GF-D8 (cell line): ENCODE results near the gene MRPL17.

Experiments used
- DNase-seq: peaks from one replicate; lab custom pipeline; 2025; lab: John Stamatoyannopoulos, UW

Gene MRPL17

GRCh38 chr11:6682591-6682935 is 577 bp downstream of the MRPL17 start:
- DNase-seq = no peak

DNA sequence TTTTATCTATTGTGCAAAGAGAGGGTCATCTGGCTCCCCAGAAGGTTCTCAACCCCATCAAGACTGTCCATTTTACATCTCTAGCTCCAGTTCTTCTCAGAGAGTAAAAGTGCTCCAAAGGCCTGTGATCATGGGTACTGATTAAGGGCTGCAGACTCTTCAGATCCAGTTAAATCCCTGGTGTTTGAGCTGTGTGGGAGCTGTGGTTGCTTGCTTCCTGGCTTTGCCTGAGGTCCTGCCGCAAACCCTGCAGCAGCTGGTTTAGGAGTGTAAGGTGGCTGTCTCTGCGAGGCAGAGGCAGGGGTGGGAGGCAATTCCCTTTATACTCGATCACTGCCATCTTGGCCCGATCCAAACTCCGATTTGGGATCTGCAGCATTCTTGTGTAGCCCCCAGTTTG is 1.2 kb downstream of the MRPL17 start:
- no peak for DNase-seq

DNA sequence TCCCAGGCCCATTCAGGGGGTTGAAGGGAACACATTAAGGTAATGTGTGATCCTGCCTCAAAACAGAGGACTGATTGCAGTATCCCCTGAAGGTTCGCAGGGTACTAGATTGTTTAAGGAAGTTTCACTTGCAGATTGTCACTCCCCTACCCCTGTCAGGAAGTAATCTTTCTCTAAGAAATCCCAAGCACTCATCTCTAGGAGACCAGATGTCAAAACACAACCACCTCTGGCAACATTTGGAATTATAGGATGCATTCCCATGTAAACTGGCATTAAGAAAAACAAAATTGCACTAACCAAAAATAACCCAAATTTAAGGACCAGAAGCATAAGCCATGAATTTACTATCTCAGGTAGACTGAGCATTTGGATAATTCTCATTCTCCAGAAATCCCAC is 1.6 kb downstream of the MRPL17 start:
- no peak for DNase-seq

DNA sequence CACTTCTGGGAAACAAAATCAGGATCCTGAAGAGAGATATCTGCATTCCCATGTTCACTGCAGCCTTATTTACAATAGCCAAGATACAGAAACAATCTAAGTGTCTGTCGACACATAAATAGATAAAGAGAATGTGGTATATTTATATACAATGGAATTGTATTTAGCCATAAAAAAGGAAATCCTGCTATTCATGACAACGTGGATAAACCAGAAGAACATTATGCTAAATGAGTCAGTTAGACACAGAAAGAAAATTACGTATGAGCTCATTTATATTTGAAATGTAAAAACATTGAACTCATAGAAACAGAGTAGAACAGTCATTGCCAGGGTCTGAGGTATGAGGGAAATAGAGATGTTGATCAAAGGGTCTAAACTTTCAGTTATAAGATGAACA is 6.1 kb downstream of the MRPL17 start:
- no peak for DNase-seq

DNA sequence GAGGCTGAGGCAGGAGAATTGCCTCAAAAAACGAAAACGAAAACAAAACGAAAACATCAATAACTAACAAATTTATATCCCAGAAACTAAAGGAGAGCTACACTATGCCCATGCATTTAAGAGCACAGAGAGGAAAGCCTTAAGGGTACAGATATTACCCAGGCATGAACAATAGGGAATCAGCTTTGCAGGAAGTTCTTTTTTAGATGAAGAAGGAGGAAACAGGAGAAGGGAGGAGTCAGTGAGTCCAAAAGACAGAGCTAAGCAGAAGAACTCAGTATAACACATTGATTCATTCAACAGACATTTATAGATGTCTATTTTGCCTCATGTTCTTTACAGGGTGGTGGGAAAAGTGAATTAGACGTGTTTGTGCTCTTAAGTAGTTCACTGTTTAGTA is 8.3 kb downstream of the MRPL17 start:
- no peak for DNase-seq

- no peak for DNase-seq
Observed at GRCh38 chr11:6674219-6674597, 8.9 kb downstream of the MRPL17 start.

DNA sequence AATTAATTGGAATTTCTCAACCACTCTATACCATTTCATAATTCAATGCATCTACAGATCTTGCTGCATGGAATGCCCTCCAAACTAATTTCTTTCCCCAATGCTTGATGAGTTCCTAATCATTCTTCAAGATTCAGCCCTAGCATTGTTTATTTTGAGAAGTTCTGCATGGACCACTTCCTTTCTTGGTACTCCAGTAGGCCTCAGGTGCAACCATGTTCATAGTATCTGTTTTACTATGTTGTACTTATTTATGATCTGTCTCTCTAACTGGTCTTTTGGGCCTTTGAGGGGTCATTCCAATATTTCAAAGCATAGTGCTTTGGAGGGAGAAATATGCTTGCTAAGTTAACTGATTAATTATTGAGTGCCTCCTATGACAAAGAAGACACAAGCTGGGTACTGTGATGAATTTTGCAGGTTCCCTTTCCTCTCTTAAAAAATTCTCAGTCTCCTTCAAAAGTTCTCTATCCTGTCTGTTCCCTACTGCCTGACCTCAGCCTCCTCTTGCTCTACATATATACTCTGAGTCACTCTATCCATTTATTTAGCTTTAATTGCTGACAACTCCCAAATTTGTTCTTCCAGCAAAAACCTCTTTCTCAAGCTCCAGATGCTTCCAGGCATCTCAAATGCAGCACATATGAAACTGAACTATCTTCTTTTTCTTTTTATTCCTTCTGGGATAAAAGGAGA is 9.5 kb downstream of the MRPL17 start:
- DNase-seq = no peak

DNA sequence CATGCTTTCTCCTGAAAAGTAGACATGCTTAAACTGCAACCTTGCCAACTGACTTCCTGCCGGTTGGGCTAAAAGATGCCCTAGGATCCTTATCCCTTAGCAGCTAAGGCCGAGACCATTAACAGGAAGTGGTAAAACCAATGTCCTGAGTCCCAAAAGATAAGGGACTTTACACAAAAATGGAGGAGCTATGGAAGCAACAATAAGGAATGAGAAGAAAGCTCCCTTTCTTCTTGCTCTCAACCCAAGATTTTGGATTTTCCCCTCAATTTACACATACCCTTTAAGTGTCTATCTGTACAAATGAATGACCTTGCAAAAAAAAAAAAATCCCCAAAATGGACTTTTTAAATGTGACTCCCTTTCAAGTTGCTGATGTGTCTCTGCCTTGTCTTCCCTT is 11.1 kb downstream of the MRPL17 start:
- DNase-seq = no peak

- peak; percentile 1 for DNase-seq
Observed at GRCh38 chr11:6670202-6670830, 12.8 kb downstream of the MRPL17 start.

DNA sequence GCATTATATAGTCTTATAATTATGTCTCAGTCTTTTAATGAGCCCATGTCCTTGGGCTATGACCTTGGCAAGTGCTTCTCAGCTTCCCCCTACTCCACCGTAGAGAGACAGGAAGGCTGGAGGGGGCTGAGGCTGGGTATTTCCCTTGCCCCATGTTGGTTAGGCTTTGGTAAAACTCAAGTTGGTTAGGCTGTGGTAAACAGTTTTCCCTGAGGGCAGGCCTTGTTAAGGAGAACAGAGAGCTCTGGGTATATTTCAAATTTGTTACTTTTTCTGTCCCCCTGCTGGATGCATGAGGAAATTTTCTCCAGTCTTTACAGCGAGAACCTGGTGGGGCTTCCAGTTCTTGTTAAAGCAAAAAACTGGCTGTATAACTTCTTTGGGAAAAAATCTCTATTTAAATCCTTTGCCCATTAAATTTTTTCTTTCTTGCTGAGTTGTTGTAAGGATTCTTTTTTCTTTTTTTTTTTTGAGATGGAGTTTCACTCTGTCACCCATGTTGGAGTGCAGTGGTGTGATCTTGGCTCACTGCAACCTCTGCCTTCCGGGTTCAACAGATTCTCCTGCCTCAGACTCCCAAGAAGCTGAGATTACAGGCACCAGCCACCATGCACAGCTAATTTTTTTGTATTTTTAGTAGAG is 15.3 kb downstream of the MRPL17 start:
- DNase-seq = no peak

DNA sequence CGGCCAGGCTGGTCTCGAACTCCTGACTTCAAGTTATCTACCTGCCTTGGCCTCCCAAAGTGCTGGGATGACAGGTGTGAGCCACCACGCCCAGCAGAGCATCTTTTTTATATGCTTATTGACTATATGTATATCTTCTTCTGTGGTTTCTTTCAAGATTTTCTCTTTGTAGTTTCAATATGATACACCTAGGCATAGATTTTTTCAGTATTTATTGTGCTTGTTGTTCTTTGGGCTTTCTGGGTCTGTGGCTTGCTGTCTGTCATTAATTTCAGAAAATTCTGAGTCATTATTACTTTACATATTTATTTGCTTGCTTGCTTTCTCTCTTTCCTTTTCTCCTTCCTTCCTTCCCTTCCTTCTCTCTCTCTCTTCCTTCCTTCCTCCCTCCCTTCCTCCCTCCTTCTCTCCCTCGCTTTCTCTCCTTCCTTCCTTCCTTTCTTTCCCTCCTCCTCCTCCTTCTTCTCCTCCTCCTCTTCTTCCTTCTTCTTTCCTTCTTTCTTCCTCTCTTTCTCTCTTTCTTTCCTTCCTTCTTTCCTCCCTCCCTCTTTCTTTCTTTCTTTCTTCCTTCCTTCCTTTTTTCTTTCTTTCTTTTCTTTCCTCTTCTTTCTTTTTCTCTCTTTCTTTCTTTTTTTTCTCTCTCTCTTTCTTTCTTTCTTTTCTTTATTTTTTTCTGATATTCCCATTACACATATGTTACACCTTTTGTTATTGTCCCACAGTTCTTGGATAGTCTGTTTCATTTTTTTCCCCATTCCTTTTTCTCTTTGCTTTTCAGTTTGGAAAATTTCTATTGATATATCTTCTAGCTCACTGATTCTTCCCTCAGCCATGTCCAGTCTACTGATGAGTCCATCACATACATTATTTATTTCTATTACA is 16.6 kb downstream of the MRPL17 start:
- no peak for DNase-seq

DNA sequence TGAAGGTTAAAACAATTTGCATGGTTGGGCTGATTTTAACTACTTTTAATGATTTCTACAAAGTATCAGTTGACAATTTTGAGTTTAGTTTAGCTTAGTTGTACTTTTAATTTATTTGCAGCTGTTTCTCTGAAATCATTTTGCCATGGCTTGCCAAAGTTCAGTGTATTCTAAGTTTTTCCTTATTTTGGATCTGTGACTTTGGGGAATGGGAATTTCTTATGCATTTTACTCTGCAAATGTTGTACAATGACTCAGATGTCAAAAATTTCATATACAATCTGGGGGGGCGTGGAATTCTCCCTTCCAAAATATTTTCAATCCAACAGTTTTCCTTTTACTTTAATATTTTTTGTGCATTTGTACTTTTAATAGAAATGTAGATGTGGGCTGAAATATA is 18.6 kb downstream of the MRPL17 start:
- no peak for DNase-seq

- DNase-seq = no peak
Observed at GRCh38 chr11:6663794-6664469, 19.2 kb downstream of the MRPL17 start.

- DNase-seq = no peak
Observed at GRCh38 chr11:6660712-6661111, 22.4 kb downstream of the MRPL17 start.

DNA sequence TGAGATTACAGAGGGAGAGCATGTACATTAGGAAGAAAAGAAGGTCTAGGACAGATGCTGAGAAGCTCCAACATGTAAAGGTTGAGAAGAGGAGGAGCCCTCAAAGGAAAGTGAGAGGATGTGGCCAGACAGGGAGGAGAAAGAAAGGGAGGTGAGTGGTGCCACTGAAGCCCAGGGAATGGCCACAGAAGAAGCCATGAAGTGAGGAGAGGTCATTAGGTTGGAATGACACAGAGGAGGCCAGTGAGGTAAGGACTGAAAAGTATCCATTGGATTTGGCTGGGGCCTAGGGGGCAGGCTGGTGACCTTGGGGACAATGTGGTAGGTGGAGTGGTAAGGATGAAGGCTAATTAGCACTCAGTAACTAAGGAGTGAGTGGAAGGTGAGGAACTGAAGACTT is 24.5 kb downstream of the MRPL17 start:
- DNase-seq = no peak

DNA sequence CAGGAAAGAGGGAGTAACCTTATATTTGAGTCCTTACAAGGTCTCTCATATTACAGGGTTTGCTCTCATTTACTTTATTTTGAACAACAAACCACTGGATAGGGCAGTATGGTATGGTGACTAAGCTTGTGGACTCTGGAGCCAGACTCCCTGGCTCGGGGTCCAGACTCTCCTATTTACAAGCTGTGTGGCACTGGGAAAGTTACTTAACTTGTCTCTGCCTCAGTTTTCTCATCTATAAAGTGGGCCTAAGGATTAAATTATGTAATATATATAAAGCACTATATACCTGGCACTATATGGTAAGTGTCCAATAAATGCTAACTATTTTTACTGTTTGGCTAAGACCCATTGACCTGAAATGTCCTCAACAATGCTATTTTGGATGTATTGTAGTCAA is 25.8 kb downstream of the MRPL17 start:
- DNase-seq = no peak

DNA sequence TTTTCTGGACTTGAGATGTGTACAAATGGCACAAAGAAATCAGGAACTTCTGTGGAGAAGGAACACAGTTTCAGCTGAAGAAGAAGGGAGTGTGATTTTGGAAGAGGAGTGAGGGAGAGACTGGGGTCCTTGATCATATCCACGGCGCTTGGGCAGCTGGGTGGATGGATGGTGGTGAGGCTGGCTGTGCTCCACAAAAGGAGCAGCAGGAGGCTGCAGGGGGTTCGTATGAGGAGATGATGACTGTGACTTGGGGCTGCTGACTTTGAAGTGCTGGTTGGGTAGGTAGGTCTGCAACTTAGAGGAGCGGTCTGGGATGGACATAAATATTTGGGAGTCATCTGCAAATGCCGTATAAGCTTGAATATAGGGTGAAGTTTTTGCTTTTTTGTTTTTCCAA is 26.2 kb downstream of the MRPL17 start:
- DNase-seq = no peak

DNA sequence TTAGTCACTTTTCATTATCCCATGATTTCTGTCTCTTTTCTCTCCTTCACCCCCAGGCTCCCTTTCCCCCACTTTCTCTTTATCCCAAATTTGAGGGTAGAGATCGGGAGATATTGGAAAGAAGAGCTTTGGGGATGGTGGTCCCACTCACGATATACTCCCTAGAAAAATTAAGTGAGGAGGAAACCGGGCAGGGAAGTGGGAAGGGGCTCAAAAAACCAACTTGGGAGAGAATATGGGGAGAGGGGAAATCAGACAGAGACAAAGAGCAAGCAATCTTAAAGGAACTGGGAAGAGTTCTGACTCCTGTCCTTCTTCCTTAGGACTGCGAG is 26.6 kb downstream of the MRPL17 start:
- DNase-seq = no peak

GRCh38 chr11:6655790-6656583 is 27.2 kb downstream of the MRPL17 start, which contains the start of gene DCHS1:
Gene DCHS1 (minus strand): TSS chr11:6655809. CDS start chr11:6641613, 14,196 bp downstream.
- no peak for DNase-seq

GRCh38 chr11:6655020-6655789 is 27.9 kb downstream of the MRPL17 start:
- no peak for DNase-seq
